H1 (cell line): ENCODE measurements around the gene PPP4R4. TPM values are rescaled to one million over a fixed set of nuclear protein-coding genes. Genes with fewer than 3 reads are reported as not detected.

Experiments
- CTCF ChIA-PET: fragments of 300-600 bp; sonication (Branson Sonifier 250); formaldehyde crosslinking; loops from one replicate; lab custom pipeline; 2021; ENCODE audit not compliant: partially characterized antibody; lab: Charles Lee
- POLR2A ChIA-PET: fragments of 300-600 bp; sonication (Branson Sonifier 250); formaldehyde crosslinking; loops from one replicate; lab custom pipeline; 2021; ENCODE audit warnings: inconsistent platforms; ENCODE audit not compliant: partially characterized antibody; lab: Charles Lee
- DNase-seq, 2 experiments: peaks; one replicate each; pipeline versions ENCODE4 v3.0.0 to v3.0.0-alpha.2; 2010 to 2022; ENCODE audit warnings: low spot score in 2 of 2, low read depth in 1 of 2, mixed read lengths in 1 of 2
- FAIRE-seq: peaks from 2 replicates; lab custom pipeline; 2011; peaks lifted over from hg19 to GRCh38; lab: Jason Lieb, UNC
- H2AFZ ChIP-seq: 2 replicates; pipeline ENCODE4 v1.8.1; 2012; ENCODE audit warnings: low read length, inconsistent platforms
- H2AK5ac ChIP-seq: 2 replicates; pipeline ENCODE4 v1.6.1; 2013; ENCODE audit warnings: low read depth, low read length
- H2BK120ac ChIP-seq: replicated peaks from 2 replicates; pipeline ENCODE3; 2013; ENCODE audit warnings: low read depth, low read length, inconsistent platforms
- H2BK12ac ChIP-seq: 2 replicates; pipeline ENCODE4 v1.6.1; 2013; ENCODE audit warnings: low read depth, low read length
- H2BK15ac ChIP-seq: 2 replicates; pipeline ENCODE4 v1.6.1; 2013; ENCODE audit warnings: low read length
- H2BK20ac ChIP-seq: 2 replicates; pipeline ENCODE4 v1.6.1; 2013; ENCODE audit warnings: low read length
- H2BK5ac ChIP-seq: 2 replicates; pipeline ENCODE4 v1.6.1; 2013; ENCODE audit warnings: low read depth, low read length
- H3K14ac ChIP-seq: 2 replicates; pipeline ENCODE4 v1.6.1; 2013; ENCODE audit warnings: inconsistent platforms; ENCODE audit not compliant: insufficient read length
- H3K18ac ChIP-seq: 2 replicates; pipeline ENCODE4 v1.6.1; 2013; ENCODE audit warnings: low read length; ENCODE audit errors: extremely low read depth
- H3K23ac ChIP-seq: 2 replicates; pipeline ENCODE4 v1.6.1; 2013; ENCODE audit warnings: inconsistent platforms; ENCODE audit not compliant: insufficient read length
- H3K23me2 ChIP-seq: 2 replicates; pipeline ENCODE4 v1.6.1; 2013; ENCODE audit warnings: low read depth, low read length
- H3K27ac ChIP-seq: 2 replicates; pipeline ENCODE4 v1.6.1; 2011; ENCODE audit warnings: low read depth, low read length, inconsistent platforms
- H3K27me3 ChIP-seq, 4 experiments: replicated peaks in 1 of 4; 1 replicate in 1 of 4; 2 replicates in 3 of 4; pipeline versions ENCODE4 v1.6.1 to v1.8.1; 2011 to 2013; ENCODE audit warnings: low read length in 3 of 4, mild to moderate bottlenecking in 3 of 4, inconsistent platforms in 2 of 4, mixed read lengths in 2 of 4, moderate library complexity in 1 of 4; ENCODE audit not compliant: control insufficient read depth in 3 of 4, insufficient read depth in 3 of 4; ENCODE audit errors: extremely low read depth in 1 of 4
- H3K36me3 ChIP-seq, 4 experiments: 2 replicates each; pipeline versions ENCODE4 v1.6.1 to v1.8.1; 2011 to 2013; ENCODE audit warnings: mild to moderate bottlenecking in 4 of 4, low read length in 3 of 4, moderate library complexity in 2 of 4, control low read depth in 1 of 4, inconsistent platforms in 1 of 4; ENCODE audit not compliant: insufficient read depth in 4 of 4, control insufficient read depth in 2 of 4
- H3K4ac ChIP-seq: replicated peaks from 2 replicates; pipeline ENCODE3; 2013; ENCODE audit warnings: low read length, low read depth, mixed read lengths, inconsistent platforms; ENCODE audit not compliant: insufficient read length
- H3K4me1 ChIP-seq, 4 experiments: replicated peaks in 1 of 4; 1 replicate in 1 of 4; 2 replicates in 3 of 4; pipeline versions ENCODE4 v1.6.1 to v1.8.1; 2011 to 2013; ENCODE audit warnings: low read length in 3 of 4, inconsistent platforms in 2 of 4, mixed read lengths in 1 of 4; ENCODE audit not compliant: insufficient read depth in 4 of 4, control insufficient read depth in 3 of 4
- H3K4me2 ChIP-seq, 2 experiments: 2 replicates each; pipeline versions ENCODE4 v1.6.1 to v1.8.1; 2011 to 2013; ENCODE audit warnings: low read depth in 2 of 2, low read length in 2 of 2, control low read depth in 1 of 2, inconsistent platforms in 1 of 2, mild to moderate bottlenecking in 1 of 2; ENCODE audit not compliant: insufficient read depth in 1 of 2
- H3K4me3 ChIP-seq, 4 experiments: fragments of 200-600, 300-600 bp in 1 of 4; sonication (generic), shearing (Covaris generic), sonication (Bioruptor Twin) in 1 of 4; 2 replicates each; pipeline versions ENCODE4 v1.5.1 to v1.8.1; 2011 to 2016; ENCODE audit warnings: low read length in 4 of 4, low read depth in 3 of 4, control low read depth in 2 of 4, inconsistent platforms in 2 of 4, mild to moderate bottlenecking in 2 of 4, mixed read lengths in 1 of 4, moderate library complexity in 1 of 4; ENCODE audit not compliant: insufficient read depth in 2 of 4; ENCODE audit errors: extremely low read depth in 1 of 4
- H3K56ac ChIP-seq: replicated peaks from 2 replicates; pipeline ENCODE3; 2013; ENCODE audit warnings: low read depth, mild to moderate bottlenecking, mixed read lengths, low read length, inconsistent platforms; ENCODE audit not compliant: insufficient read length
- H3K79me1 ChIP-seq: 2 replicates; pipeline ENCODE4 v1.6.1; 2013; ENCODE audit warnings: low read depth, low read length, control low read depth
- H3K79me2 ChIP-seq, 2 experiments: 2 replicates each; pipeline versions ENCODE4 v1.6.1 to v1.8.1; 2012 to 2013; ENCODE audit warnings: low read length in 2 of 2, mild to moderate bottlenecking in 2 of 2, inconsistent platforms in 1 of 2; ENCODE audit not compliant: insufficient read depth in 2 of 2, control insufficient read depth in 1 of 2
- H3K9ac ChIP-seq, 4 experiments: replicated peaks in 1 of 4; 1 replicate in 1 of 4; 2 replicates in 3 of 4; pipeline versions ENCODE4 v1.6.1 to v1.8.1; 2011 to 2013; ENCODE audit warnings: low read depth in 3 of 4, low read length in 3 of 4, control low read depth in 2 of 4, mild to moderate bottlenecking in 2 of 4, moderate library complexity in 2 of 4, inconsistent platforms in 1 of 4; ENCODE audit errors: extremely low read depth in 1 of 4
- H3K9me3 ChIP-seq, 2 experiments: 2 replicates each; pipeline versions ENCODE4 v1.6.1 to v1.8.1; 2012 to 2013; ENCODE audit warnings: mild to moderate bottlenecking in 2 of 2, moderate library complexity in 2 of 2, control low read depth in 1 of 2, inconsistent platforms in 1 of 2, low read depth in 1 of 2, low read length in 1 of 2, mixed read lengths in 1 of 2; ENCODE audit not compliant: insufficient read depth in 2 of 2
- H4K20me1 ChIP-seq, 2 experiments: replicated peaks in 1 of 2; 2 replicates each; pipeline versions ENCODE3 to v1.8.1; 2011 to 2013; ENCODE audit warnings: inconsistent platforms in 2 of 2, low read length in 2 of 2, mild to moderate bottlenecking in 1 of 2; ENCODE audit not compliant: insufficient read depth in 2 of 2, control insufficient read depth in 1 of 2
- H4K5ac ChIP-seq: 2 replicates; pipeline ENCODE4 v1.6.1; 2013; ENCODE audit warnings: low read length, low read depth, mixed read lengths, inconsistent platforms; ENCODE audit not compliant: insufficient read length
- H4K8ac ChIP-seq: 2 replicates; pipeline ENCODE4 v1.8.0; 2013; ENCODE audit warnings: mild to moderate bottlenecking, moderate library complexity, low read length, inconsistent platforms; ENCODE audit not compliant: insufficient read depth; ENCODE audit errors: extremely low read depth
- H4K91ac ChIP-seq: replicated peaks from 2 replicates; pipeline ENCODE3; 2013; ENCODE audit warnings: low read length, mixed read lengths, inconsistent platforms; ENCODE audit not compliant: insufficient read length
- CEBPB ChIP-seq: IDR thresholded peaks from 2 replicates; pipeline ENCODE4 v1.6.1; 2012; ENCODE audit warnings: low read depth, low read length
- CTBP2 ChIP-seq: IDR thresholded peaks from 2 replicates; pipeline ENCODE4 v1.7.0; 2011; ENCODE audit warnings: borderline replicate concordance, mild to moderate bottlenecking, moderate library complexity, mixed read lengths, low read length; ENCODE audit not compliant: insufficient read depth, insufficient read length
- MAFK ChIP-seq: IDR thresholded peaks from 2 replicates; pipeline ENCODE4 v1.6.1; 2012; ENCODE audit warnings: low read depth, mild to moderate bottlenecking, improper control_type of control experiment, low read length
- PHF8 ChIP-seq: fragments of 200-600 bp; sonication (generic); conservative IDR thresholded peaks from 2 replicates; pipeline ENCODE4 v1.7.1; 2012; ENCODE audit warnings: low read depth, mild to moderate bottlenecking, inconsistent platforms, low read length, moderate library complexity
- RNF2 ChIP-seq: fragments of 200-900, 300-1000 bp; sonication (generic); IDR thresholded peaks from 2 replicates; pipeline ENCODE4 v1.7.1; 2016; ENCODE audit warnings: borderline replicate concordance, low read depth, mild to moderate bottlenecking, antibody characterized with exemption, low read length; ENCODE audit not compliant: poor library complexity, severe bottlenecking; ENCODE audit errors: missing control alignments
- WGBS, 2 experiments: shearing (Covaris generic) in 1 of 2; methylation state at CpG; one replicate each; pipeline versions ENCODE4 v1.1.6 to v1.1.7; 2013 to 2015; ENCODE audit warnings: low lambda C conversion rate in 2 of 2, mixed read lengths in 2 of 2, inconsistent platforms in 1 of 2, low coverage in 1 of 2, missing lambda C conversion rate in 1 of 2; ENCODE audit not compliant: insufficient replicate concordance in 2 of 2, insufficient coverage in 1 of 2, insufficient read length in 1 of 2; ENCODE audit errors: extremely low coverage in 1 of 2, missing lambda C conversion rate in 1 of 2; 5-methylcytosine and 5-hydroxymethylcytosine counted together
- polyA plus RNA-seq, 7 experiments: library from polyadenylated mRNA; depleted of rRNA in 3 of 7; stranded (reverse) in 5 of 7; unstranded in 2 of 7; fragments of >200 nt in 5 of 7; fragments of 200-250 nt in 2 of 7; gene quantifications; 1 replicate in 5 of 7; 2 replicates in 1 of 7; 4 replicates in 1 of 7; pipeline versions ENCODE4 v1.2.1 to v1.2.3, GENCODE V29; 2011 to 2013; ENCODE audit warnings: missing spikeins in 2 of 7, mixed read lengths in 2 of 7
- total RNA-seq: library from RNA; stranded (reverse); fragmentation: NEBNext Ultra II Directional; extraction: Animal tissue kit (Norgen Biotek cat#: 25700); gene quantifications from 2 replicates; pipeline ENCODE4 v1.2.1, GENCODE V29; 2021
- TF ChIP-seq, protein P1 (sequence below): IDR thresholded peaks from 2 replicates; pipeline ENCODE4 v1.6.1; 2012; ENCODE audit warnings: low read length, inconsistent platforms
- TF ChIP-seq, protein P2 (sequence below), 3 experiments: IDR thresholded peaks; 1 replicate in 2 of 3; 2 replicates in 1 of 3; pipeline versions ENCODE4 v1.5.1 to v1.6.1; 2011; ENCODE audit warnings: low read length in 3 of 3, mild to moderate bottlenecking in 3 of 3, inconsistent platforms in 2 of 3, low read depth in 1 of 3, moderate library complexity in 1 of 3; ENCODE audit not compliant: insufficient read depth in 1 of 3; ENCODE audit errors: control extremely low read depth in 1 of 3
- TF ChIP-seq, protein P3 (sequence below): IDR thresholded peaks from 2 replicates; pipeline ENCODE4 v1.6.1; 2012; ENCODE audit warnings: inconsistent platforms

Gene PPP4R4
- total and polyA plus RNA-seq, 2 of the 8 experiments (the other 6 are each of a cell fraction or from before 2014, with no cell fraction given) = 3.3 to 9.6 TPM

DNA sequence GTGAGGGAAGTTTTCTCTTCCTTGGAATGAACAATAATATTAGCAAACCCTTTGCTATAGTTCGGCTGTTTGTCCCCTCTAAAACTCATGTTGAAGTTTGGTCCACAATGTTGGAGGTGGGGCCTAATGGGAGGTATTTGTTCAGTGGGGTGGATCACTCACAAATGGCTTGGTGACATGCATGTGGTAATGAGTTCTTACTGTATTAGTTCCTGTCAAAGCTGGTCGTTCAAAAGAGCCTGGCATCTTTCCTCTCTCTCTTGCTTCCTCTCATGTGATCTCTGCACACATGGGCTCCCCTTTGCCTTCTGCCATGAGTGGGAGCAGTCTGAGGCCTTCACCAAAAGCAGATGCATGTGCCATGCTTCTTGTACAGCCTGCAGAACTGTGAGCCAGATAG is 13.1 kb upstream of the PPP4R4 start:
- Histone ChIP-seq H3K27me3 (peaks cover 0 to 5% (median 3%) of the 10 kb centered on the region in 4 experiments; a peak in 3 of 7 replicates), H2BK5ac (no peak overlapping the region), H2AFZ (0 out of 2 replicates have a peak overlapping the region, but pooled peaks have one; percentile 0), H2BK20ac (no peak overlapping the region), H3K14ac (no peak overlapping the region), H3K23me2 (no peaks in the 10 kb centered on the region), H3K9ac (no peak overlapping the region), H4K5ac (no peak overlapping the region), H3K4me2 (no peak overlapping the region), H3K18ac (no peak overlapping the region), H3K4me3 (no peak overlapping the region), H2BK120ac (no peak overlapping the region), H3K4ac (no peak overlapping the region), H3K79me1 (no peaks in the 10 kb centered on the region), H3K4me1 (peaks cover 2 to 18% (median 8%) of the 10 kb centered on the region in 4 experiments), H3K56ac (no peak overlapping the region), H3K27ac (no peak overlapping the region), H2BK12ac (no peak overlapping the region), H2AK5ac (no peak overlapping the region), H3K9me3 (no peaks in the 10 kb centered on the region), H4K20me1 (no peaks in the 10 kb centered on the region), H4K91ac (no peak overlapping the region), H4K8ac (no peak overlapping the region), H3K79me2 (no peaks in the 10 kb centered on the region), H3K36me3 (no peaks in the 10 kb centered on the region), H3K23ac (no peak overlapping the region), H2BK15ac (no peak overlapping the region)
- ChIA-PET CTCF (interaction anchor here (0.8 to 1.6 kb wide), 4 partner anchors 19 to 147 kb away, joined by 3 to 6 read pairs (median 3); no protein-coding TSS in a partner anchor), POLR2A (interaction anchor here (1.2 kb wide), 1 partner anchor 10 kb away, joined by 3 read pairs; no protein-coding TSS in a partner anchor)
- DNase-seq = no peak
- 91% methylated on average over 2 of the region's 2 CpGs; no CpG with 5 or more reads in 1 of the 2 experiments for WGBS, 2 experiments
- FAIRE-seq = no peak
- TF ChIP-seq CEBPB = no peak
- TF ChIP-seq, protein P1, sequence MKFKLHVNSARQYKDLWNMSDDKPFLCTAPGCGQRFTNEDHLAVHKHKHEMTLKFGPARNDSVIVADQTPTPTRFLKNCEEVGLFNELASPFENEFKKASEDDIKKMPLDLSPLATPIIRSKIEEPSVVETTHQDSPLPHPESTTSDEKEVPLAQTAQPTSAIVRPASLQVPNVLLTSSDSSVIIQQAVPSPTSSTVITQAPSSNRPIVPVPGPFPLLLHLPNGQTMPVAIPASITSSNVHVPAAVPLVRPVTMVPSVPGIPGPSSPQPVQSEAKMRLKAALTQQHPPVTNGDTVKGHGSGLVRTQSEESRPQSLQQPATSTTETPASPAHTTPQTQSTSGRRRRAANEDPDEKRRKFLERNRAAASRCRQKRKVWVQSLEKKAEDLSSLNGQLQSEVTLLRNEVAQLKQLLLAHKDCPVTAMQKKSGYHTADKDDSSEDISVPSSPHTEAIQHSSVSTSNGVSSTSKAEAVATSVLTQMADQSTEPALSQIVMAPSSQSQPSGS = no peak
- TF ChIP-seq, protein P2, sequence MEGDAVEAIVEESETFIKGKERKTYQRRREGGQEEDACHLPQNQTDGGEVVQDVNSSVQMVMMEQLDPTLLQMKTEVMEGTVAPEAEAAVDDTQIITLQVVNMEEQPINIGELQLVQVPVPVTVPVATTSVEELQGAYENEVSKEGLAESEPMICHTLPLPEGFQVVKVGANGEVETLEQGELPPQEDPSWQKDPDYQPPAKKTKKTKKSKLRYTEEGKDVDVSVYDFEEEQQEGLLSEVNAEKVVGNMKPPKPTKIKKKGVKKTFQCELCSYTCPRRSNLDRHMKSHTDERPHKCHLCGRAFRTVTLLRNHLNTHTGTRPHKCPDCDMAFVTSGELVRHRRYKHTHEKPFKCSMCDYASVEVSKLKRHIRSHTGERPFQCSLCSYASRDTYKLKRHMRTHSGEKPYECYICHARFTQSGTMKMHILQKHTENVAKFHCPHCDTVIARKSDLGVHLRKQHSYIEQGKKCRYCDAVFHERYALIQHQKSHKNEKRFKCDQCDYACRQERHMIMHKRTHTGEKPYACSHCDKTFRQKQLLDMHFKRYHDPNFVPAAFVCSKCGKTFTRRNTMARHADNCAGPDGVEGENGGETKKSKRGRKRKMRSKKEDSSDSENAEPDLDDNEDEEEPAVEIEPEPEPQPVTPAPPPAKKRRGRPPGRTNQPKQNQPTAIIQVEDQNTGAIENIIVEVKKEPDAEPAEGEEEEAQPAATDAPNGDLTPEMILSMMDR (IDR thresholded peaks at IDR 0.05; ENCODE audit: control extremely low read depth in 1 of 3, insufficient read depth in 1 of 3, low read depth in 1 of 3, low read length in 3 of 3) = no peak
- no peak for TF ChIP-seq PHF8
- TF ChIP-seq, protein P3, sequence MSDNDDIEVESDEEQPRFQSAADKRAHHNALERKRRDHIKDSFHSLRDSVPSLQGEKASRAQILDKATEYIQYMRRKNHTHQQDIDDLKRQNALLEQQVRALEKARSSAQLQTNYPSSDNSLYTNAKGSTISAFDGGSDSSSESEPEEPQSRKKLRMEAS = no peak
- no peak for TF ChIP-seq MAFK
- no peak for TF ChIP-seq RNF2
- TF ChIP-seq CTBP2 = no peak
